ENCODE data around the gene RAB23.

- TF ChIP-seq POLR2AphosphoS5 (IDR thresholded peaks at IDR 0.05) (no peak), CTCF (IDR thresholded peaks at IDR 0.05) (no peak)
Observed at GRCh38 chr6:57147401-57147800, 74.7 kb downstream of the RAB23 start.
